H9 (cell line): ENCODE data around the gene TRPM3. TPM values are rescaled to one million over a fixed set of nuclear protein-coding genes. Genes with fewer than 3 reads are reported as not detected.

Experiments
- DNase-seq: peaks from one replicate; pipeline ENCODE4 v3.0.0-alpha.2; 2017
- H2AFZ ChIP-seq: one replicate; pipeline ENCODE4 v1.6.1; 2013; ENCODE audit warnings: mild to moderate bottlenecking, low read length, control low read depth, moderate library complexity
- H2AK5ac ChIP-seq: 2 replicates; pipeline ENCODE4 v1.6.1; 2013; ENCODE audit warnings: low read length, control low read depth, mixed read lengths; ENCODE audit not compliant: insufficient read length
- H2BK120ac ChIP-seq: one replicate; pipeline ENCODE4 v1.6.1; 2013; ENCODE audit warnings: low read depth, mild to moderate bottlenecking, low read length, control low read depth, inconsistent platforms; ENCODE audit not compliant: poor library complexity, severe bottlenecking
- H2BK12ac ChIP-seq: 2 replicates; pipeline ENCODE4 v1.6.1; 2013; ENCODE audit warnings: low read length, control low read depth, mixed read lengths, low read depth; ENCODE audit not compliant: insufficient read length
- H2BK15ac ChIP-seq: 2 replicates; pipeline ENCODE4 v1.6.1; 2013; ENCODE audit warnings: low read depth, low read length, control low read depth
- H2BK20ac ChIP-seq: one replicate; pipeline ENCODE4 v1.6.1; 2013; ENCODE audit warnings: low read depth, mild to moderate bottlenecking, low read length, control low read depth, inconsistent platforms; ENCODE audit not compliant: poor library complexity, severe bottlenecking
- H2BK5ac ChIP-seq: 2 replicates; pipeline ENCODE4 v1.6.1; 2013; ENCODE audit warnings: low read length, control low read depth, mixed read lengths; ENCODE audit not compliant: insufficient read length
- H3K14ac ChIP-seq: 2 replicates; pipeline ENCODE4 v1.6.1; 2013; ENCODE audit warnings: low read length, control low read depth; ENCODE audit not compliant: insufficient read depth
- H3K18ac ChIP-seq: 2 replicates; pipeline ENCODE4 v1.6.1; 2013; ENCODE audit warnings: low read depth, mild to moderate bottlenecking, mixed read lengths, low read length, control low read depth; ENCODE audit not compliant: insufficient read length
- H3K23ac ChIP-seq: 2 replicates; pipeline ENCODE4 v1.6.1; 2013; ENCODE audit warnings: low read length, control low read depth, mixed read lengths, low read depth; ENCODE audit not compliant: insufficient read length
- H3K23me2 ChIP-seq: 2 replicates; pipeline ENCODE4 v1.6.1; 2013; ENCODE audit warnings: low read depth, mild to moderate bottlenecking, mixed read lengths, low read length, control low read depth; ENCODE audit not compliant: insufficient read length, poor library complexity, severe bottlenecking
- H3K27ac ChIP-seq: 2 replicates; pipeline ENCODE4 v1.5.1; 2013; ENCODE audit warnings: low read length, control low read depth, mixed read lengths, low read depth; ENCODE audit not compliant: insufficient read length
- H3K27me3 ChIP-seq: 2 replicates; pipeline ENCODE4 v1.6.1; 2013; ENCODE audit warnings: low read length, control low read depth, inconsistent platforms; ENCODE audit not compliant: insufficient read depth
- H3K4ac ChIP-seq: 2 replicates; pipeline ENCODE4 v1.6.1; 2013; ENCODE audit warnings: low read depth, mild to moderate bottlenecking, control low read depth, inconsistent platforms, low read length, moderate library complexity
- H3K4me1 ChIP-seq: 2 replicates; pipeline ENCODE4 v1.6.1; 2013; ENCODE audit warnings: low read length, control low read depth, inconsistent platforms; ENCODE audit not compliant: insufficient read depth
- H3K4me2 ChIP-seq: 2 replicates; pipeline ENCODE4 v1.6.1; 2013; ENCODE audit warnings: low read length, control low read depth, mixed read lengths; ENCODE audit not compliant: insufficient read length, insufficient read depth
- H3K56ac ChIP-seq: 2 replicates; pipeline ENCODE4 v1.6.1; 2013; ENCODE audit warnings: low read depth, mild to moderate bottlenecking, mixed read lengths, low read length, control low read depth; ENCODE audit not compliant: insufficient read length
- H3K79me1 ChIP-seq: 2 replicates; pipeline ENCODE4 v1.6.1; 2013; ENCODE audit warnings: low read depth, mild to moderate bottlenecking, moderate library complexity, low read length, control low read depth, inconsistent platforms; ENCODE audit not compliant: insufficient read depth, poor library complexity, severe bottlenecking
- H3K79me2 ChIP-seq: 2 replicates; pipeline ENCODE4 v1.6.1; 2013; ENCODE audit warnings: low read length, control low read depth, inconsistent platforms; ENCODE audit not compliant: insufficient read depth
- H3K9ac ChIP-seq: 2 replicates; pipeline ENCODE4 v1.6.1; 2013; ENCODE audit warnings: low read length, control low read depth, mixed read lengths; ENCODE audit not compliant: insufficient read length; ENCODE audit errors: extremely low read depth
- H3K9me3 ChIP-seq: one replicate; pipeline ENCODE4 v1.6.1; 2013; ENCODE audit warnings: low read depth, low read length, inconsistent platforms; ENCODE audit not compliant: control insufficient read depth
- H3T11ph ChIP-seq: one replicate; pipeline ENCODE4 v1.6.1; 2013; ENCODE audit warnings: mild to moderate bottlenecking, low read length, control low read depth, inconsistent platforms
- H4K20me1 ChIP-seq: one replicate; pipeline ENCODE4 v1.6.1; 2013; ENCODE audit not compliant: control insufficient read depth, insufficient read length, insufficient read depth
- H4K5ac ChIP-seq: 2 replicates; pipeline ENCODE4 v1.6.1; 2013; ENCODE audit warnings: low read depth, mild to moderate bottlenecking, mixed read lengths, low read length, control low read depth; ENCODE audit not compliant: insufficient read length
- H4K8ac ChIP-seq: replicated peaks from 2 replicates; pipeline ENCODE4 v1.6.1; 2013; ENCODE audit warnings: low read length, control low read depth, mixed read lengths, low read depth; ENCODE audit not compliant: insufficient read length
- H4K91ac ChIP-seq: 2 replicates; pipeline ENCODE4 v1.6.1; 2013; ENCODE audit warnings: low read depth, mild to moderate bottlenecking, moderate library complexity, mixed read lengths, low read length, control low read depth; ENCODE audit not compliant: insufficient read length
- H3K27ac Mint-ChIP-seq, 3 experiments: 2 replicates in 2 of 3; 3 replicates in 1 of 3; pipeline ENCODE4 v1.8.0; 2020 to 2021; ENCODE audit warnings: mixed read lengths in 3 of 3, mild to moderate bottlenecking in 1 of 3, moderate library complexity in 1 of 3
- H3K27me3 Mint-ChIP-seq: 2 replicates; pipeline ENCODE4 v1.8.0; 2021; ENCODE audit warnings: low read depth, mild to moderate bottlenecking, moderate library complexity, mixed read lengths
- H3K36me3 Mint-ChIP-seq, 3 experiments: 2 replicates in 2 of 3; 3 replicates in 1 of 3; pipeline ENCODE4 v1.8.0; 2020 to 2021; ENCODE audit warnings: low read depth in 3 of 3, mixed read lengths in 3 of 3; ENCODE audit not compliant: insufficient read depth in 1 of 3
- H3K4me1 Mint-ChIP-seq, 2 experiments: 2 replicates each; pipeline ENCODE4 v1.8.0; 2020; ENCODE audit warnings: mixed read lengths in 2 of 2
- H3K4me3 Mint-ChIP-seq, 2 experiments: 2 replicates in 1 of 2; 3 replicates in 1 of 2; pipeline ENCODE4 v1.8.0; 2020 to 2021; ENCODE audit warnings: mild to moderate bottlenecking in 2 of 2, mixed read lengths in 2 of 2, moderate library complexity in 1 of 2
- H3K9me3 Mint-ChIP-seq, 2 experiments: 2 replicates in 1 of 2; 3 replicates in 1 of 2; pipeline ENCODE4 v1.8.0; 2020; ENCODE audit warnings: mild to moderate bottlenecking in 2 of 2, mixed read lengths in 2 of 2, moderate library complexity in 1 of 2
- WGBS: extraction: QIAGEN DNeasy Blood & Tissue Kit; methylation state at CpG from one replicate; pipeline ENCODE4 v1.1.7; 2013; ENCODE audit warnings: missing lambda C conversion rate, low lambda C conversion rate, mixed read lengths; ENCODE audit not compliant: insufficient read length; ENCODE audit errors: extremely low coverage; 5-methylcytosine and 5-hydroxymethylcytosine counted together
- total RNA-seq: library from RNA; stranded (reverse); gene quantifications from 2 replicates; pipeline ENCODE4 v1.2.1, GENCODE V29; 2021
- TF ChIP-seq, protein P1 (sequence below): fragments of 200-600 bp; sonication (generic); conservative IDR thresholded peaks from 3 replicates; pipeline ENCODE4 v1.8.0; 2021; ENCODE audit warnings: antibody characterized with exemption, mild to moderate bottlenecking

TRPM3 gene
- total RNA-seq, 1 experiment from 2014 or later, result 10.3 TPM

DNA sequence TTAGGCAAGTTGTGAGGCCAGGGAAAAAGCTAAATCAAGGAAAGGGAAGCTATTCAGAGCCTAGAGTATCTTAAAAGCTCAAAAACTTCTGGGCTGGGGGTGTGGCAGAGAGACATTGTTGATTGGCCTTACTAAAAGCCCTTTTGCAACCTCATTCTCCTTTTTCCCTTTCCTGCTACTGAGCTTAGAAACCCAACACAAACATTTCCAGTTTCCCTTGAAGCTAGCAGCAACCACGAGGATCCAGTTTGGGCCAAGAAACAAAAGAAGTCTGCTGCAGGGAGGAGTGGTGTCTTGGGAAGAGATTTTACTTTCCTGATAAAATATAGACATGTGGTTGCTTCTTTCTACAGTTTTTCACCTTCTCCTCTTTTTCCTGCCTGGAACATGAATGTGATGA lies 571.5 kb downstream of the TRPM3 start:
- Histone ChIP-seq H4K8ac (no peak overlapping the region), H3K4me2 (no peak overlapping the region), H4K5ac (no peak overlapping the region), H3K79me1 (no peaks in the 10 kb centered on the region), H2BK120ac (no peak overlapping the region), H3K23me2 (no peaks in the 10 kb centered on the region), H3K9ac (no peak overlapping the region), H2AK5ac (no peak overlapping the region), H3K9me3 (no peaks in the 10 kb centered on the region), H3K18ac (no peak overlapping the region), H3K4ac (no peak overlapping the region), H3K56ac (no peak overlapping the region), H3T11ph (no peak overlapping the region), H3K79me2 (no peaks in the 10 kb centered on the region), H4K91ac (no peak overlapping the region), H3K27ac (no peak overlapping the region), H2BK12ac (no peak overlapping the region), H2BK15ac (no peak overlapping the region), H3K14ac (no peak overlapping the region), H3K4me1 (peaks cover 17% of the 10 kb centered on the region; the same call in 1 of the 2 replicates), H4K20me1 (no peaks in the 10 kb centered on the region), H2BK20ac (no peak overlapping the region), H3K27me3 (no peaks in the 10 kb centered on the region), H2BK5ac (no peak overlapping the region), H2AFZ (no peak overlapping the region), H3K23ac (no peak overlapping the region)
- no CpG with 5 or more reads among the region's 1 CpG for WGBS
- no peaks in the 10 kb centered on the region for H3K27me3 Mint-ChIP-seq
- no peaks in the 10 kb centered on the region; a peak in 1 of 7 replicates for H3K36me3 Mint-ChIP-seq
- H3K27ac Mint-ChIP-seq, result no peak overlapping the region
- TF ChIP-seq, protein P1, sequence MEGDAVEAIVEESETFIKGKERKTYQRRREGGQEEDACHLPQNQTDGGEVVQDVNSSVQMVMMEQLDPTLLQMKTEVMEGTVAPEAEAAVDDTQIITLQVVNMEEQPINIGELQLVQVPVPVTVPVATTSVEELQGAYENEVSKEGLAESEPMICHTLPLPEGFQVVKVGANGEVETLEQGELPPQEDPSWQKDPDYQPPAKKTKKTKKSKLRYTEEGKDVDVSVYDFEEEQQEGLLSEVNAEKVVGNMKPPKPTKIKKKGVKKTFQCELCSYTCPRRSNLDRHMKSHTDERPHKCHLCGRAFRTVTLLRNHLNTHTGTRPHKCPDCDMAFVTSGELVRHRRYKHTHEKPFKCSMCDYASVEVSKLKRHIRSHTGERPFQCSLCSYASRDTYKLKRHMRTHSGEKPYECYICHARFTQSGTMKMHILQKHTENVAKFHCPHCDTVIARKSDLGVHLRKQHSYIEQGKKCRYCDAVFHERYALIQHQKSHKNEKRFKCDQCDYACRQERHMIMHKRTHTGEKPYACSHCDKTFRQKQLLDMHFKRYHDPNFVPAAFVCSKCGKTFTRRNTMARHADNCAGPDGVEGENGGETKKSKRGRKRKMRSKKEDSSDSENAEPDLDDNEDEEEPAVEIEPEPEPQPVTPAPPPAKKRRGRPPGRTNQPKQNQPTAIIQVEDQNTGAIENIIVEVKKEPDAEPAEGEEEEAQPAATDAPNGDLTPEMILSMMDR, result no peak
- no peak overlapping the region for H3K4me3 Mint-ChIP-seq
- peaks cover 38 to 40% of the 10 kb centered on the region in 2 experiments for H3K4me1 Mint-ChIP-seq
- no peaks in the 10 kb centered on the region for H3K9me3 Mint-ChIP-seq
- DNase-seq, result no peak
